IMR-90 (cell line): ENCODE results near the gene SLC35E4.

Source experiments
- BHLHE40 ChIP-seq: fragments of 150-350 bp; IDR thresholded peaks from 2 replicates; pipeline ENCODE4 v1.6.1; 2016; ENCODE audit warnings: mild to moderate bottlenecking, low read depth, low read length
- CEBPB ChIP-seq: IDR thresholded peaks from 2 replicates; pipeline ENCODE4 v1.6.1; 2012; ENCODE audit warnings: low read depth, low read length, improper control_type of control experiment
- CHD1 ChIP-seq: IDR thresholded peaks from 2 replicates; pipeline ENCODE4 v1.6.1; 2012; ENCODE audit warnings: low read depth, low read length, improper control_type of control experiment
- CTCF ChIP-seq: conservative IDR thresholded peaks from 2 replicates; pipeline ENCODE4 v1.5.1; 2012; ENCODE audit warnings: mild to moderate bottlenecking, low read depth, low read length, improper control_type of control experiment
- ELK1 ChIP-seq: fragments of 150-350 bp; IDR thresholded peaks from 2 replicates; pipeline ENCODE4 v1.6.1; 2016; ENCODE audit warnings: low read depth, mild to moderate bottlenecking, low read length, moderate library complexity, borderline replicate concordance
- MAZ ChIP-seq: IDR thresholded peaks from 2 replicates; pipeline ENCODE4 v1.6.1; 2012; ENCODE audit warnings: low read depth, mild to moderate bottlenecking, low read length, improper control_type of control experiment, moderate library complexity, borderline replicate concordance
- POLR2A ChIP-seq: IDR thresholded peaks from 2 replicates; pipeline ENCODE4 v1.6.1; 2012; ENCODE audit warnings: mild to moderate bottlenecking, low read depth, low read length
- RAD21 ChIP-seq: IDR thresholded peaks from 2 replicates; pipeline ENCODE4 v1.6.1; 2012; ENCODE audit warnings: low read length, improper control_type of control experiment
- RCOR1 ChIP-seq: IDR thresholded peaks from 2 replicates; pipeline ENCODE4 v1.6.1; 2012; ENCODE audit warnings: mild to moderate bottlenecking, low read length, improper control_type of control experiment; ENCODE audit not compliant: insufficient replicate concordance
- RFX5 ChIP-seq: IDR thresholded peaks from 2 replicates; pipeline ENCODE4 v1.8.0; 2012; ENCODE audit warnings: low read depth, mild to moderate bottlenecking, low read length, moderate library complexity

DNA sequence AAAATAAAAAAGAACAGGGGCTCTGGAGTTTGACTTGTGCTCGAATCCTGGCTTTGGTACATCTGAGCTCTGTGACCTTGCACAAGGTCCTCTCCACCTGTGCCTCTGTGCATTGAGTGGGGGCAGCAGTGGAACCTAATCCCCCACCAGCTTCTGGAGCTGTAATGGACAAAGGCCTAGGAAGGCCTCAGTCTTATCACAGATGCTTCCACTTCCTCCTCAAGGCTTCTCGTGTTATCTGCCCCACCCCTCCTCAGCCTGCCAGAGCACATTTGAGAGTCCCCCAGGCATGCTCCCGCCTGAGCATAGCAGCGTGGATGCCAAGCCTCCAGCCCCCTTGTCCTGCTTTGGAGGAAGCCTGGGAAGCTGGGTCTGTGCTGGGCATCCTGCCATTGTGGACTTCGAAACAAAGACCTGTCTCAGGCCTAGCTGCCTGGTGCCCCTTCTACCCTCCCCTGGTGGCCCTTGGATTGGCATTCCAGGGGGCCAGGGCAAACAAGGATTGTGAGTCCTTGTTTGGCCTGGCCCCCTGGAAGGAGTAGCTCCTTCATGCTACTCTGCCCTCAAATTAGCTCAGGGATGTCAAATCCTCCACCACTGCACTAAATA lies 15.0 kb downstream of the SLC35E4 start:
- TF ChIP-seq CTCF: no peak
- TF ChIP-seq POLR2A: no peak
- no peak for TF ChIP-seq RFX5
- TF ChIP-seq CHD1: no peak
- TF ChIP-seq MAZ: no peak
- TF ChIP-seq ELK1: no peak
- no peak for TF ChIP-seq RAD21
- no peak for TF ChIP-seq CEBPB
- no peak for TF ChIP-seq BHLHE40
- TF ChIP-seq RCOR1: no peak
